DND-41 (cell line): ENCODE data around the gene PDAP1.

ENCODE experiments used
- EZH2 ChIP-seq: IDR thresholded peaks from 3 replicates; pipeline ENCODE4 v1.6.1; 2012; ENCODE audit warnings: borderline replicate concordance, low read depth, mild to moderate bottlenecking, moderate library complexity, low read length, inconsistent platforms; ENCODE audit not compliant: severe bottlenecking
- TF ChIP-seq, protein P1 (sequence below): IDR thresholded peaks from 2 replicates; pipeline ENCODE4 v1.5.1; 2012; ENCODE audit warnings: borderline replicate concordance, low read length, moderate library complexity, mild to moderate bottlenecking; ENCODE audit not compliant: poor library complexity, severe bottlenecking; ENCODE audit errors: extremely low read depth

DNA sequence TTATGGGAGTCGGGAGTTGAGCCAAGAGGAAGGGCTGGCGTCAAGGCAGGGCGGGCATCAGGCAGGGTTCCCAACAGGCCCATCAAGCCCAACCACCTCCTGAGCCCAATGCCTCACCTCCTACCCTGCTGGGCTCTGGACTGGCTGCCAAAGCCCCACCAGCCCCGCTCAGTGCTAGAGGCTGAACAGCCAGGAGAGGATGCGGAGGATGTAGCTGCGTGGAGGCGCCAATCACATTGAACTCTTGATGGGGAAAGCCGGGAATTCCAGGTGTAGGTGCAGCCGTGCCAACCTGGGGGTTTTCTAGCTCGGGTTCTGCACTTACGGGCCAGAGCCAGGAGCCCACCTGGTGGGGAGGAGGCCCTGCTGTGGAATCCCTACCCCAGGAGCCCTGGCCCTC lies 44.7 kb upstream of the PDAP1 start:
- TF ChIP-seq, protein P1, sequence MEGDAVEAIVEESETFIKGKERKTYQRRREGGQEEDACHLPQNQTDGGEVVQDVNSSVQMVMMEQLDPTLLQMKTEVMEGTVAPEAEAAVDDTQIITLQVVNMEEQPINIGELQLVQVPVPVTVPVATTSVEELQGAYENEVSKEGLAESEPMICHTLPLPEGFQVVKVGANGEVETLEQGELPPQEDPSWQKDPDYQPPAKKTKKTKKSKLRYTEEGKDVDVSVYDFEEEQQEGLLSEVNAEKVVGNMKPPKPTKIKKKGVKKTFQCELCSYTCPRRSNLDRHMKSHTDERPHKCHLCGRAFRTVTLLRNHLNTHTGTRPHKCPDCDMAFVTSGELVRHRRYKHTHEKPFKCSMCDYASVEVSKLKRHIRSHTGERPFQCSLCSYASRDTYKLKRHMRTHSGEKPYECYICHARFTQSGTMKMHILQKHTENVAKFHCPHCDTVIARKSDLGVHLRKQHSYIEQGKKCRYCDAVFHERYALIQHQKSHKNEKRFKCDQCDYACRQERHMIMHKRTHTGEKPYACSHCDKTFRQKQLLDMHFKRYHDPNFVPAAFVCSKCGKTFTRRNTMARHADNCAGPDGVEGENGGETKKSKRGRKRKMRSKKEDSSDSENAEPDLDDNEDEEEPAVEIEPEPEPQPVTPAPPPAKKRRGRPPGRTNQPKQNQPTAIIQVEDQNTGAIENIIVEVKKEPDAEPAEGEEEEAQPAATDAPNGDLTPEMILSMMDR: no peak
- TF ChIP-seq EZH2: no peak
